Measurements from ENCODE around the gene NFKB2.

The NFKB2 gene

DNA sequence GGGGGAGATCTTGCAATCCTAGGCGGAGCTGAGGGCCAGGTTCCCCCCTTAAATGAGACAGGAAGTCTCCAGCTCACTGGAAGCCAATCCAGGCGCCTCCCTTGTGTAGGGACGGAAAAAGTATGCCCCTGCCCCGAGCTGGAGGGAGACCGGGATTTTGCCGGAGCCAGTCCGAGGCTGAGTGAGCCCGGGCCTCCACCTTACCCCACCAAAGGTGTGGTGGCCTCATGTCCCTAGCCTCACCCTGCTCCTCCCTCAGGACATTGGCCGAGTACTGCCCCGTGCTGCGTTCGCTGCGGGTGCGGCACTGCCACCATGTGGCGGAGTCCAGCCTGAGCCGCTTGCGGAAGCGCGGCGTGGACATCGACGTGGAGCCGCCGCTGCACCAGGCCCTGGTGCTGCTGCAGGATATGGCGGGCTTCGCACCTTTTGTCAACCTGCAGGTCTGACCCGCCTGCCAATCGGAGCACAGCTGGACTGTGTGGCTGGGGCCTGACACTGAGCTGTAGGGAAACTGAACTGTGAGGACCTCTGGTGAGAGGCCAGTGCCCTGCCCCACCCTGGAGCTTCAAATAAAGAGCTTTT is 27.1 kb downstream of the NFKB2 start:
- no peak for DNase-seq (ENCODE audit: low read depth)

DNA sequence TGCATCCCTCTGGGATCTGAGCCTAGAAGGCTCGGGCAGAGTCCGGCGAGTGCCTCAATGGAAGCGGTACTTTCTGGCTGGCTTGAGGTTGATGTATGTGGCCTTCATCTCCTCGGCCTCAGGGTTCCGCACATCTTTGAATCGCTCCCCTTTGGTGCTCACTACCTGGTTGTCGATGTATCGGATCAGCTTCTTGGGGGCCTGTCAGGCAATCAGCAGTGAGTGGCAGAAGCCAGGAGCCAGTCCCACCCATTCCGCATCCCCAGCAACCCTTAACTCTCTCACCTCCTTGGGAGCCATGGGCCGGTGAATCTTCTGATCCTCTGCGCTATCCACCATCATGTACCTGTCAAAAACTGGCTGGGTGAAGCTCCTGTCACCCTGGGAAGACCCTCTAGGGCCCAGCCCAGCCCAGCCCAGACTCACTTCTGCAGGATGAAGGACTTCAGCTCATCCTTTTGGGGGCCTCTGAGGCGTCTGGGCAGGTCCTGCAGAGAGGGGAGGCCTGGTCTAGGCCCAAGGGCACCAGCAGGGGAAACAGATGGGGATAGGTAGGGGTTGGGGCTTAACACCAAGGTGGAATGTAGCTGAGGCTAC is 28.0 kb downstream of the NFKB2 start:
- no peak for DNase-seq (ENCODE audit: low read depth)

- no peak for DNase-seq (ENCODE audit: low read depth)
Measured at GRCh38 chr10:102424145-102424544, 28.6 kb downstream of the NFKB2 start.

- DNase-seq (ENCODE audit: low read depth): no peak
Measured at GRCh38 chr10:102424916-102425315, 29.4 kb downstream of the NFKB2 start.

DNA sequence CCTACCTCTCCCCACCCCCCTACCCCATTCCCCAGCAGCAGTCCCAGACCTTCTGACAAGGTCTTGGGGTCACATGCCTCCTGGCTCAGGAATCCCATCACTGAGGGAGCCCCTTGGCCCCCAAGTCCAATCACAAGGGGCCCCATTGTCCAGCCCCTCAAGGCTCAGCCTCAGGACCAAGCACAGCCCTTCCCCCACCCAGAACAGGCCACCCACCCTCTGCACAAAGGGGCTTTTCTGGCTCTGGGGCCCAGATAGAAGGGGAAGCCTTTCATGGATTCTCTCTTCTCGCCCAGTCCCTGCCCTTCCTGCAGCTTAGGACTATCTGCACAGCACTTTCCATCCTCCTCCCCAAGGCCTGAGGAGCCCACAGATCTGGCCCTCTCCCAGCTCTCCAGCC is 29.9 kb downstream of the NFKB2 start:
- DNase-seq (ENCODE audit: low read depth): no peak

DNA sequence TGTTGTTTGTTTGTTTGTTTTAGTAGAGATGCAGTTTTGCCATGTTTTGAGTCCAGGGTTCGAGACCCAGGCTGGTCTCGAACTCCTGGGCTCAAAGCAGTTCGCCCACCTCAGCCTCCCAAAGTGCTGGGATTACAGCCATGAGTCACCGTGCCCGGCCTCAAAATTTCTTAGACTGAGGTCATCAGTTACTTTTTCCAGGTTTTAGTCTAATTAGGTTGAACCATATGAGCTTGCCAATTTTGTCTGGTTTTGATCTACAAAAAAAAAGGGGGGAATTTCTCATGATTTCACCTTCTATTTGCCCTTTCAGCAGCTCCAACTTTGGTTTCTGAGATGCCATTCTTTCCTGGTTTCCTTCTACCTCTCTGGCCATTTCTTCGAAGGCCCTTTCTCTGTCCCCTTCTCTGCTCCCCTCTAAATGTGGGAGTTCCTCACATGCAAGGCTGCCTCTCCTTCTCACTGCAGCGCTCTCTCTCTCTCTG is 31.3 kb downstream of the NFKB2 start:
- DNase-seq (ENCODE audit: low read depth): no peak

- DNase-seq (ENCODE audit: low read depth): no peak
Measured at GRCh38 chr10:102429468-102429867, 34.0 kb downstream of the NFKB2 start.

DNA sequence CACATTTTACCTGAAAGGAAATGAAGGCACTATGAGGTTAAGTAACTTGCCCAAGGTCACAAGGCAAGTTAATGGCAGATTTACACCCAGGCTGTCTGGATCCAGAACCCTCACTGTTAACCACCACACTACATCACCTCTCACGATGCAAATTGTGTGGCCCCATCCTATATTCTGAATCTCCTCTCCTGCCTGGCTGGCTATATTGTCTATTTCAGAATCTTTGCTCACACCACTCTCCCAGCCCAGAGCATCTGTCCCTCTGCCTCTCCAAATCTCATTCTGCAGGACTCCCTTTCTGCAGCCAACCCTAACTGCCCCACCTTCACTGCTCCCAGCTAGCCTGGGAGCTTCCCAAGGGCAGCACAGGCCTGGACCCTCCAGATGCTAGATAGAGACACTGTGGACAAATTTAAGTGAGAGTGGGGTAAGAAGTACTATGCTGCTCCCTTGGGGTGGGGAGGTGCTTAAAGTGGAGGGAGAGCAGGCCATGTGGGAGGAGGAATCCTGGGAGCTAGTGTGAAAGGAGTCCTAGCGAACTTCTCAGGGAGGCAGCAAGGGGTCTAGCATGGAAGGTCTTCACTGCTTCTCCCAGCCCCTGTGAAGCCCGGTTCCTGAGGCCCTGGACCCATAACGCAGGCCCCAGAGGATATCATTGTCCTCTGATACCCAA is 36.1 kb downstream of the NFKB2 start:
- no peak for DNase-seq (ENCODE audit: low read depth)

DNA sequence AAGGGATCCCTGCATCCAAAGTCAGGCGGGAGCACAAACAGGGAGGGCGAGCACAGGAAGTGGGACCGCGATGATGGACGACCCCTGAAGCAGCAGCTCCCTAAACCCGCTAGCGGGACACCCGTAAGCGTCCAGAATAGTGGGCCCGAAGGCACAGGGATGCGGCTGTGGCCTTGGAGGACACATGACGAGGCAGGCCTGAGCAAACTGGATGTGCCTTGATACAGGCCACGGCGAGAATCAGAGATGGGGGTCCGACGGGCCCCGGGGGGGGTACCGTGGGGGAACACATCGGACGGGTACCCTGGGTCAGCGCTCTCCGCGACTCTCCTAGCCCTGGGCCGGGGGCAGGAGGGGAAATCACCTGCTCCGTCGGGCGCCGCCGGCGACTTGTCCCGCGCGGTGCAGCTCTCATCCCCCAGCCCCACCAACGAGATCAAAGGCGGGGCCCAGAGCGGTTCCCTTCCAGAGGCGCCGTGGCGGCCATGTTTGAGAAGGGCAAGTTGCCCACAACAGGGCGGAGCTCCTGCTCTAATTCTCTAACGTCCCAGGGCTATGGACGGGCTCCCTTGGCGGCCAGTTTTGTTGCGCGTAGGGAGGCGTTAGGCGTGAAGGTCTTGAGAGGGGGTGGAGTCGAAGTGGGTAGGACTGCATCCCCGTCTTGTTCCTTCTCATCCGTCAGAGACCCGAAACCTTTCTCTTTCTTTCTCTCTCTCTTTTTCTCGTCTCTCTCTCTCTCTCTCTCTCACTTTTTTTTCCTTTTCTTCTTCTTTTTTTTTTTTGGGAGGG is 36.9 kb downstream of the NFKB2 start, which contains the start of gene CUEDC2:
CUEDC2 (minus strand) TSS at position 413 of the 789 bp plus-strand sequence. CDS start 7,386 bp downstream, outside the sequence.
- DNase-seq (ENCODE audit: low read depth): peak; percentile 92

GRCh38 chr10:102433619-102434046 is 38.1 kb downstream of the NFKB2 start:
- no peak for DNase-seq (ENCODE audit: low read depth)

GRCh38 chr10:102434394-102435132 is 39.1 kb downstream of the NFKB2 start:
- no peak for DNase-seq (ENCODE audit: low read depth)

- no peak for DNase-seq (ENCODE audit: low read depth)
Measured at GRCh38 chr10:102435133-102435497, 39.6 kb downstream of the NFKB2 start.

GRCh38 chr10:102435529-102436233 is 40.2 kb downstream of the NFKB2 start:
- DNase-seq (ENCODE audit: low read depth): peak; percentile 30

GRCh38 chr10:102436312-102436711 is 40.8 kb downstream of the NFKB2 start:
- no peak for DNase-seq (ENCODE audit: low read depth)

GRCh38 chr10:102437515-102437914 is 42.0 kb downstream of the NFKB2 start:
- no peak for DNase-seq (ENCODE audit: low read depth)

DNA sequence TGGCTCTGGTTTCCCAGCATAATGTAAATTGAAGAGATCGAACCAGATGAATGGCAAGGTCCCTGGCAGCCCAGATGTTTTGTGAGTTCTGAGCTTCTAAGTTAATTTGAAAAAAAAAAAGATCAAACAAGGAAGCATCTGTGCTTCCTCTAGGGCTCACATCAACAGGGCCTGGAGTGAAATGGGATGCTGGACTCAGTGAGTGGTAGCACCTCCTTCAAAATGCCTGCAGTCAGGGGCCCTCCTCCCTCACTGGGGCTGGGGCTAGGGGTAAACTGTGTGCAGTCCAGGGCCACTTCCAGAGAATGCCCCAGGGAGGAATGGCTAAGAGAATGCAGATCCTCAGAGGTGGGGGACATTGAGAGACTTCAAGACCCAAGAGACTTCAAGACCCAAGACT is 42.9 kb downstream of the NFKB2 start:
- DNase-seq (ENCODE audit: low read depth): no peak

DNA sequence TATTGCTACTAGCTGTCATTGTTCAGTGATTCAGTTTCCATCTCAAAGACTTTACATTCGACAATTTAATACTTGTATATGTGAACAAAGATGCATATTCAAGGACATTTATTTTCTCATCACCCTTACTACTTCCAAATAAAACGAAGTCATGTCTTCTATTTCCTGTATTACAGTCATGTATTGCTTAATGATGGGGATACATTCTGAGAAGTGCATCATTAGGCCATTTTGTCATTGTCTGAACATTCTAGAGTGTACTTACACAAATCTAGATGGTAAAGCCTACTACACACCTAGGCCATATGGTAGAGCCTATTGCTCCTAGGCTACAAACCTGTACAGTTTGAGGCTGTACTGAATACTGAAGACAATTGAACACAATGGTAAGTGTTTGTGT is 49.3 kb downstream of the NFKB2 start:
- DNase-seq (ENCODE audit: low read depth): no peak

DNA sequence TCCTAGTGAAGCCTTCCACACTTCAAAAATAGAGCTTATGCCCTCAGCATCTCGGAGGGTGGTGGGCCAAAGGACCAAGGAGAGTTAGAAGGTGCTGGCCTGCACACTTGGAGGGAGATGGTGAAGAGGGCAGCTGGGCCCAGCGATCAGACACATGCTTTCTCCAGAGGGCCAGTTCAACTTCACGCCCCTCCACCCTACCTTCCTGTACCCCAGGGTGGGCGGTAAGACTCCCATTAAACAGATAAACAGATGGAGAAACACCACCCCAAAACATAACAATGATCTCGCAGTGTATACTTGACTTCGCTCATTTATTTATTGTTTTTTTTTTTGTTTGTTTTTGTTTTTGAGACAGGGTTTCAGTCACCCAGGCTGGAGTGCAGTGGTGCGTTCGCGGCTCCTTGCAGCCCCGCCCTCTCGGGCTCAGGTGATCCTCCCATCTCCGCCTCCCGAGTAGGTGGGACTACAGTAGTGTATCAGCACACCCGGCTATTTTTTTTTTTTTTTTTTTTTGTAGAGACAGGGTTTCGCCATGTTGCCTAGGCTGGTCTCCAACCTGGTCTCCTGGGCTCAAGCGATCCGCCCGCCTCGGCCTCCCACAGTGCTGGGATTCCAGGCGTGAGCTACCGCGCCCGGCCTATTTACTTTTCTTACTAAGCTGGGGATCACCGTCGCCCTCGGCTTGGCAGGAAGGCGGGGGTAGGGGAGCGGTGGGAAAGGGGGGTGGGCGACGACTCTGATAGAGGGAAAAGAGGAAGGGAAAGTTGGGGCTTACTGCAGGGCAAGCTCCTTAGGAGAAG is 54.0 kb downstream of the NFKB2 start:
- DNase-seq (ENCODE audit: low read depth): peak; percentile 75

DNA sequence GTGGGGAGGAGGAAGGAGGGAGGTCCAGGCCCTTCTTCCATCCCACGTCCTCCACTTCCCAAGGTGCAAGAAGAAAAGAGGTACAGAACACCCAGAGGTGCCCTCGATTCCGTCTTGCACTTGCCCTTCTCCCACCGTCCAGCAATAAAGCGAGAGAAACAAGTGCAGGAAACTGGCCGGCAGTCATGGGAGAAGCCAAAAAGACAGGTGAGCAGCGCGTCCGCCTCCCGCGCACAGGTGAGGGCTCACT is 54.5 kb downstream of the NFKB2 start:
- no peak for DNase-seq (ENCODE audit: low read depth)

- peak; percentile 77 for DNase-seq (ENCODE audit: low read depth)
Measured at GRCh38 chr10:102450374-102451104, 55.0 kb downstream of the NFKB2 start.

Measured in activated gamma-delta T cell treated with anti-CD3 and anti-CD28 coated beads, Interleukin-2, amount 50 U/mL, for 16 hours (primary cell).